PFSK-1 (cell line): ENCODE measurements around the gene LRRC14B.

Experiments used
- FOXP2 ChIP-seq: optimal IDR thresholded peaks from 2 replicates; pipeline ENCODE3; 2011; ENCODE audit warnings: borderline replicate concordance, control low read depth, inconsistent platforms; ENCODE audit not compliant: insufficient read depth; ENCODE audit errors: extremely low read length, extremely low read depth
- POLR2AphosphoS5 ChIP-seq: IDR thresholded peaks from 2 replicates; pipeline ENCODE4 v1.6.1; 2012; ENCODE audit warnings: low read depth, mild to moderate bottlenecking, control low read depth, low read length, moderate library complexity
- SIN3A ChIP-seq: IDR thresholded peaks from 2 replicates; pipeline ENCODE4 v1.6.1; 2012; ENCODE audit warnings: mild to moderate bottlenecking, low read length, moderate library complexity, borderline replicate concordance; ENCODE audit not compliant: insufficient read depth
- TAF1 ChIP-seq: IDR thresholded peaks from 2 replicates; pipeline ENCODE4 v1.6.1; 2012; ENCODE audit warnings: low read length, control low read depth, borderline replicate concordance; ENCODE audit not compliant: insufficient read depth
- TF ChIP-seq, protein P1 (sequence below), 2 experiments: IDR thresholded peaks; 2 replicates each; pipeline versions ENCODE4 v1.6.1 to v1.8.0; 2011 to 2012; ENCODE audit warnings: low read depth in 2 of 2, low read length in 2 of 2, control low read depth in 1 of 2, inconsistent platforms in 1 of 2, mild to moderate bottlenecking in 1 of 2, moderate library complexity in 1 of 2; ENCODE audit not compliant: insufficient read depth in 1 of 2

The LRRC14B gene

GRCh38 chr5:196350-196749 is 5.1 kb downstream of the LRRC14B start:
- TF ChIP-seq FOXP2 (no peak), TAF1 (no peak), SIN3A (no peak), POLR2AphosphoS5 (no peak)
- TF ChIP-seq, protein P1, sequence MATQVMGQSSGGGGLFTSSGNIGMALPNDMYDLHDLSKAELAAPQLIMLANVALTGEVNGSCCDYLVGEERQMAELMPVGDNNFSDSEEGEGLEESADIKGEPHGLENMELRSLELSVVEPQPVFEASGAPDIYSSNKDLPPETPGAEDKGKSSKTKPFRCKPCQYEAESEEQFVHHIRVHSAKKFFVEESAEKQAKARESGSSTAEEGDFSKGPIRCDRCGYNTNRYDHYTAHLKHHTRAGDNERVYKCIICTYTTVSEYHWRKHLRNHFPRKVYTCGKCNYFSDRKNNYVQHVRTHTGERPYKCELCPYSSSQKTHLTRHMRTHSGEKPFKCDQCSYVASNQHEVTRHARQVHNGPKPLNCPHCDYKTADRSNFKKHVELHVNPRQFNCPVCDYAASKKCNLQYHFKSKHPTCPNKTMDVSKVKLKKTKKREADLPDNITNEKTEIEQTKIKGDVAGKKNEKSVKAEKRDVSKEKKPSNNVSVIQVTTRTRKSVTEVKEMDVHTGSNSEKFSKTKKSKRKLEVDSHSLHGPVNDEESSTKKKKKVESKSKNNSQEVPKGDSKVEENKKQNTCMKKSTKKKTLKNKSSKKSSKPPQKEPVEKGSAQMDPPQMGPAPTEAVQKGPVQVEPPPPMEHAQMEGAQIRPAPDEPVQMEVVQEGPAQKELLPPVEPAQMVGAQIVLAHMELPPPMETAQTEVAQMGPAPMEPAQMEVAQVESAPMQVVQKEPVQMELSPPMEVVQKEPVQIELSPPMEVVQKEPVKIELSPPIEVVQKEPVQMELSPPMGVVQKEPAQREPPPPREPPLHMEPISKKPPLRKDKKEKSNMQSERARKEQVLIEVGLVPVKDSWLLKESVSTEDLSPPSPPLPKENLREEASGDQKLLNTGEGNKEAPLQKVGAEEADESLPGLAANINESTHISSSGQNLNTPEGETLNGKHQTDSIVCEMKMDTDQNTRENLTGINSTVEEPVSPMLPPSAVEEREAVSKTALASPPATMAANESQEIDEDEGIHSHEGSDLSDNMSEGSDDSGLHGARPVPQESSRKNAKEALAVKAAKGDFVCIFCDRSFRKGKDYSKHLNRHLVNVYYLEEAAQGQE (IDR thresholded peaks at IDR 0.05; ENCODE audit: insufficient read depth in 1 of 2, low read depth in 2 of 2, low read length in 2 of 2): no peak

- no peak for TF ChIP-seq FOXP2
- TF ChIP-seq TAF1: no peak
- TF ChIP-seq POLR2AphosphoS5: no peak
- TF ChIP-seq SIN3A: no peak
- TF ChIP-seq, protein P1 (IDR thresholded peaks at IDR 0.05; ENCODE audit: insufficient read depth in 1 of 2, low read depth in 2 of 2, low read length in 2 of 2): no peak
These were observed 6.7 kb downstream of the LRRC14B start for GRCh38 chr5:197892-198489.

GRCh38 chr5:198516-199196 is 7.4 kb downstream of the LRRC14B start:
- TF ChIP-seq FOXP2: no peak
- no peak for TF ChIP-seq TAF1
- TF ChIP-seq, protein P1 (IDR thresholded peaks at IDR 0.05; ENCODE audit: insufficient read depth in 1 of 2, low read depth in 2 of 2, low read length in 2 of 2): no peak
- TF ChIP-seq POLR2AphosphoS5: no peak
- no peak for TF ChIP-seq SIN3A

- TF ChIP-seq FOXP2 (no peak), TAF1 (no peak), POLR2AphosphoS5 (no peak), SIN3A (no peak)
- TF ChIP-seq, protein P1 (IDR thresholded peaks at IDR 0.05; ENCODE audit: insufficient read depth in 1 of 2, low read depth in 2 of 2, low read length in 2 of 2): no peak
These were observed 8.1 kb downstream of the LRRC14B start for GRCh38 chr5:199197-199949.
